NCI-H1694 treated with DMSO at 0.1 percent for 48 hours (cell line): ENCODE measurements around the gene ATXN7L3.
"Not testable (repeated sequence)": the region's sequence is repeated elsewhere in the genome, so short reads cannot be mapped to it uniquely, and the experiment has no call there.

Source experiments
- DNase-seq: peaks from one replicate; lab custom pipeline; 2025; lab: John Stamatoyannopoulos, UW

The ATXN7L3 gene

DNA sequence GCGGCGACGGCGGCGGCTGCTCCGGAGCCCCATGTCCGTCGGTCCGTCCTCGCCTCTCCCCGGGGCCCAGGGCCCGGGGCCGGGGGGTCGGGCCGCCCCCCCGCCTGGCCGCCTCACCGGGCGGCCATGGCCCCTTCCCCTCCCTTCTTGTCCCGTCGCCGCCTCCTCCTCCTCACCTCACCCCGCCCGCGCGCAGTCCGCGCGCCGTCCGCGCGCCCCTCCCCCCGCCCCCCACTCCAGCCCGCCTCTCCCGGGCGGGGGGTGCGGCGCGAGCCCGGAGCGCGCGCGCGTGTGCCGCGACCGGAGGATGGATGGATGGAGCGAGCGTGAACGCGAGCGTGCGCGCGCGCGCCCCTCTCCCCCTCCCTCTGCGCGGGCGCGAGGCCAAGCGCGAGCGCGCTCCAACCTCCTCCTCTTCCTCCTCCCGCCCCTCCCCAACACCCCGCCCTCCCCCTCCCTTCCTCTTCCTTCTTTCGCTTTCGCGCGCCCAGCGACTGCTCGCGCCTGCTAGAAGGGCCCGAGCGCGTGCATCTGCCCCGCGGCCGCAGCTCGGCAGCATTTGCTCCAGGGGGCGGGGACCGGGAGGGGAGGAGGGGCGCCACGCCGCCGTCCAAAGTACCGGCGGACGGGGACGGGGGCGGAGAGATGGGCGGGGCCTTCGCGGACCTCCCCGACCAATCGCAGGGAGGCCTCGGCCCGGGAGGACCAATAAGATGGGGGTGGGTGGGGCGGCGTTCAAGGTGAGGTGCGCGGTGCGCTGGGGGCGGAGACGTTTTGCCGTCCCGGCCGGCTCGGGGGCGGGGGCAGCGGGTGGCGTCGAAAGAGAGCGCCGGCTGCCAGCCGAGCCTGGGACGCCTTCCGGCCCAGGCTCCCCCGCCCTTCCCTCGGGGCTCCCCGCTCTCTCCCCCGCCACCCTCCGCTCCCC lies at the start of gene ATXN7L3:
ATXN7L3 (minus strand) TSS at position 332 of the 925 bp plus-strand sequence. CDS start 1,814 bp downstream, outside the sequence.
- DNase-seq, result peak; percentile 93

DNA sequence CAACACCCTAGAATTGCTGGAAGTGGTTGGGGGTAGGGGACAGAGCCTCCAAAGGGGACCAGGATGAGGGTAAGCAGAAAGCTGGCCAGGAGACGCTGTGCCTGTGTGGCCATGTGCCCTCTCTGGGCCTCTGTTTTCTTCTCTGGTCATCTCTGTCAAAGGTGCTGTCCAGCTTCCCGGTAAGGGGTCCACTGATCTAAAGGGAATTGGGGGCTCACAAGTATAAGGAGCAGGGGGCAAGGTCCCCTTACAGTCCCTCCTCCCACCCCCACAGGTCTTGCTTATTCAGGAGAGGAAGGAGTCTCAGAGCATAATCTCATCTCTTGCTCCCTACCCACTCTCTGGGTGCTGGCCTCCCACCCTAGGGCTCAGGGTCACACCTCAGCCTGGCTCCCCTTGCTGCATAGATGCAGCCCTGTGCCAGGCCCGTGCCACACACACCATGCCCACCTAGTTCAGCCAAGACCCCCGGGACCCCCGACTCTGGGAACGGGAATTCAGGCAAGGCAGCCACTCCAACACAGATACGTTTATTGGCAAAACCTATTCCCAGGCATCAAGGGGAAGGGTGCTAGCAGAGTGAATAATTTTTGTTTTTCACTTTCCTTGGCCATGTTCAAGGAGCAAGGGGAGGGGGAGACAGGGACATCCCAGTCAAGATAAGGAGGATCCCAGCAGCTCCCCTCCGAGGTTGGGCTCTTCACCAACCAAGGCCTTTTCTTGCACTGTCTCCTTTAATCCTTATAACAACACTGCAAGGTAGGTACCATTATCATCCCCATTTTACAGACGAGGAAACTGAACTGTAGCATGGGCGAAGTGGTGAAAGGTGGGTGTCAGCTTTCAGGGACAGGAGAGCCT lies 48.4 kb upstream of the ATXN7L3 start:
- no peak for DNase-seq

DNA sequence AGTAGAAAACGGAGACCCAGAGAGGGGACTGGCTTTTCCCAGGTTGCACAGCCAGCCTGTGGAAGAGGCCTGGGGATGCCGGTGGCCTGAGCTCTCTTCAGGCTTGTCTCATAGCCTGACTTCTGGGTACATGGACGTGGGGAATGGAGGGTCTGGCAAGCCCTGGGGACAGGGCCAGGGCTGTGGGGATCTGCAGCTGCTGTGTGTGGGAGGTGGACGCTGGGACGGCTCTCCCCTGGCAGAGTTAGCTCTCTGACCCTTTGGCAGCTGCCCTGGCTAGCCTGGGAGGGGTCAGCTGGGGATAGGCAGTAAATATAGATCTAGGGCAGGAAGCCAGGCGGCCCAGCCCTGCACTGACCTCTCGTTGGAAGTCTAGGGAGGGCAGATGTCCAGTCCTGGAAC lies 47.8 kb upstream of the ATXN7L3 start:
- DNase-seq, result no peak

GRCh38 chr17:44241106-44241624 lies 41.5 kb upstream of the ATXN7L3 start:
- DNase-seq, result no peak

DNA sequence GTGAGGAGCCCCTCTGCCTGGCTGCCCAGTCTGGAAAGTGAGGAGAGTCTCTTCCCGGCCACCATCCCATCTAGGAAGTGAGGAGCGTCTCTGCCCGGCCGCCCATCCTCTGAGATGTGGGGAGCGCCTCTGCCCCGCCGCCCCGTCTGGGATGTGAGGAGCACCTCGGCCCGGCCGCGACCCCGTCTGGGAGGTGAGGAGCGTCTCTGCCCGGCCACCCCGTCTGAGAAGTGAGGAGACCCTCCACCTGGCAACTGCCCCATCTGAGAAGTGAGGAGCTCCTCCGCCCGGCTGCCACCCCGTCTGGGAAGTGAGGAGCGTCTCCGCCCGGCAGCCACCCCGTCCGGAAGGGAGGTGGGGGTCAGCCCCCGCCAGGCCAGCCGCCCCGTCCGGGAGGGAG lies 38.2 kb upstream of the ATXN7L3 start:
- not testable (repeated sequence) for DNase-seq

GRCh38 chr17:44236444-44236991 lies 36.8 kb upstream of the ATXN7L3 start:
- DNase-seq, result no peak

DNA sequence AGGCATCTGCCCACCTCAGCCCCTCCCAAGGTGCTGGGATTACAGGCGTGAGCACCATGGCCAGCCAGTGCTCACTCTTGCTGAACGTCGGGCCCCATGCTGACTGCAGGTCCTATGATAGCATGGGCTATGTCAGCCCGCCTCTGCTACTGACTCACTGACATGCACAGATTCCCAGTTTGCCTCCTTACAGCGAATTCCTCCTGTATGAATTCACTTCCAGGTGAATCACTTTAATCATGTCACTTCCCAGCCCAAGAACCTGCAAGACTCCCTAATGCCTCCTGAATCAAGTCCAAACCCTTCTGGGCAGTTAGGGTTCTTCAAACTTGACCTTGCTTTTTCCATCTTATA lies 35.9 kb upstream of the ATXN7L3 start:
- no peak for DNase-seq

GRCh38 chr17:44233582-44233981 lies 33.9 kb upstream of the ATXN7L3 start:
- no peak for DNase-seq

GRCh38 chr17:44232061-44232460 lies 32.4 kb upstream of the ATXN7L3 start:
- no peak for DNase-seq

DNA sequence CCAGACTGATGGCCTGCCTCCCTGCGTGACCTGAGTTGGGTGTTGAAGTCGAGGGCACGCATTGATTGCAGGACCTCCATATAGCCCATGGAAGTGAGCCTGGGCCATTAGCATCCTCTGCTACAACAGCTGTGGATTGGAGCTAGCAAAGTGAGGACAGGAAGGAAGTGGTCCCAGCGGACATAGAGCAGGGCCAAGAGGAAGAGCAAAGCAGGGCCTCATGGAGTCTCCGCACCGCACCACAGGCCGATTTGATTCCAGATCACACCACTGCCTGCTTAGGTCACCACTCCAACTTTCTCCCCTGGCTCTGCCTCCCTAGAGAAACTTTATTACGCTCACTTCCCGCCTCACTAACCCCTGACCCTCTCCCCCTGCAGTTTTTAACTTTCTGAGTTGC lies 30.5 kb upstream of the ATXN7L3 start:
- DNase-seq, result no peak

GRCh38 chr17:44229090-44229489 lies 29.4 kb upstream of the ATXN7L3 start:
- no peak for DNase-seq

DNA sequence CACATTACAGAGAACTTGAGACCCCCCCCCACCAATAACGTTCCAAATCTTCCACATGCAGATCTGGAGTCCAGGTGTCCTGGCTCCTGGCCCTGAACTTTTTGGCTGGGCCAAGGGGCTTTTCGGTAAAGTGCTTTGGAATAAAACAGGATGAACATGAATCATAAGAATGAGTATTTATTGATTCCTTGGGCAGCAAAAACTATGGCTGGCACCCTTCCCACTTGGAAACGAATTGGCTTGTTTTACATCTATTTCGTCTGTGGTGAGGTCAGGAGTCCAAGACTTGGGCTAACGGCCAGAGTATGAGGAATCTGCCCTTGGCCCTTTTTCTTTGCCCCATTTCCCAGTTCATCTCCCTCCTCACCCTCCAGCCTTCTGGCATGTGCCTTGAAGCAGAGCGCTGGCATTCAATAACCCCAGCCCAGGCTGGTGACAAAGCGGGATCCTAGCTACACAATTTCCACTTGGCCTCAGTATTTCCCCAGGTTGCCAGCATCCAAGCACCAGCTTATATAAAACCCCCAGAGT lies 23.9 kb upstream of the ATXN7L3 start:
- DNase-seq, result peak; percentile 36

DNA sequence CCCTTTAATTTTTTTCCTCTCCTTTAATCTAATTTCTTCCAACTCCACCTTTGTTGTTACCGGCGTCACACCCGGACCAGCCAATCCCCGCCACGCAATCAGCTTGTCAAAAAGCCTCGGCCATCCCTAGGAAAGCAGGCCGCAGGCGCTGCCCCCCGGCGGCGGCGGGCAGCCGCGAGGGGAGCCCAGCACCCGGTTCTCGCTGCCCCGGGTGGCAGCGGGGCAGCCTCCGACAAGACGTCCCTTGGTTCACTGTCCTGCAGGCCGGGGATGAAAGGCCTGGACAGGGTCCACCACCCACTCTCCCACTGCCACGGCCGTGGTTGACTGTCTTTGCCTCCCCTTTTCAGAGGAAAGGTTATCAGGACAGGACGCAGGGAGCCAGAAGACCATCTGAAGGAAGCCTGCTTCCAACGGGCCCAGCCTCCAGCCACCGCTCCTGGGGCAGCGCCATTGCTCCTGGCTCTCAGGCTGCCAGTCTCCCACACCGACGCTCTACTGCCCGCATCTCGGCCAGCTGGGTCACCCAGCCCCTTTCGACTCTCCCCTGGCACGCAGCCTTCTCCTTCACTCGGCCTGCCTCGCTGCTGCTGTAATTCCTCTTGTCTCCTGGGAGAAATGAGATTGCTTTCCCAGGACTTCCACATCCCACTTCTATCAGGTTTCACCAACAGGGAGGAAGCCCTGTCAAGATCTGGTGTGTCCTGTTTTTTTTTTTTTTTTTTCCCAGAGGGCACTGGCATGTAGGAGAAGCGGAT lies 22.6 kb upstream of the ATXN7L3 start:
- DNase-seq, result peak; percentile 80

DNA sequence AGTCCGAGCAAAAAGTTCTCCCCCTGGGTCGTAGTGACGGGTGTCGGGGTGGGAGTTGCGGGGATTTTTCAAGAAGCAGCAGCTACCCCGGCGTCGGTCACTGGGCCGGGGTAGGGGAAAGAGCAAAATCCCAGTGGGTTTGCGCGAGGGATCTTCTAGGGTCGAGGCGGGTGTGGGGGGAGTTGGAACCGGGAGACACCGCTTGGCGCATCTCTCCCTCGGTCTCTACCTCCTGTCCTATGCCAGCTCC lies 22.1 kb upstream of the ATXN7L3 start:
- no peak for DNase-seq

- DNase-seq, result peak; percentile 85
These were observed 21.6 kb upstream of the ATXN7L3 start for GRCh38 chr17:44221084-44221861.

DNA sequence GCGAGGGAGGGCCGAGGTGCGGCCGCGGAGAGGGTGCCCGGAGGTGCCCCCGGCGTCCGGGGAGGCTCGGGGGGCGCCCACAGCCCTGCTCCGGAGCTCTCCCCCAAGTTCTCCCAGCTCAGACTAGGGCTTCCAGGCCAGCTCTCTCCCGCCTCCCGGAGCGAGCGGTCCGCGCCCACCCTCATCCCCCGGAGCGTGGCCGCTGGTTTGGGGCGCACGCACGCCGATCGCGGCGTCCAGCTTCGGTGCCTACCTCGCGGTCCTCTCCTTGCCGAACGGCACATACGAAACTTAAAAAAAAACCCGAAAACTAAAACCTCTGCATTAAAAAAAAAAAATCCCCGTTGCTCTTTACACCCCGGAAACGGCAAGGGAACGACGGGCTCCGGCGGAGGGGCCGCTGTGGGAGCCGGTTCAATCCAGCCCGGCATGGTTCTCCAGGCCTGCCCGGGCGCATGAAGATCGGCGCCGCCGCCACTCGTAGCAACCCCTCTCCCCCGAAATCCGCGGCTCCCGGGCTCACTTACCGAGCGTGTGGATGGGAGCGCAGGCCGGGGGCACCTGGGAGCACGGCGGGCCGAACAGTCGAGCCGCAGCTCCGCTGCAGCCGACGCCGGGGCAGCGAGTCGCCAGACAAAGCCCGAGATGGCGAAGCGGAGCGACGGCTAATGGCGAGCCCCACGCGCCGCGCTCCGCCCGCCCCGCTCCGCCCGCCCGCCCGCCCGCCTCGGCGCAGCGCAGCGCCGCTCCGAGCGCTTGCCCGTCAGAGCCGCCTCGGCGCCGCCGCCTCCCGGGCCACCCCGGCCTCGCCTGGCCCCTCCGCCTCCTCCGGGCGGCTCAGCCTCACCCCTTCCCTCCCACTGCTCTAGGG lies 20.8 kb upstream of the ATXN7L3 start:
- peak; percentile 47 for DNase-seq

DNA sequence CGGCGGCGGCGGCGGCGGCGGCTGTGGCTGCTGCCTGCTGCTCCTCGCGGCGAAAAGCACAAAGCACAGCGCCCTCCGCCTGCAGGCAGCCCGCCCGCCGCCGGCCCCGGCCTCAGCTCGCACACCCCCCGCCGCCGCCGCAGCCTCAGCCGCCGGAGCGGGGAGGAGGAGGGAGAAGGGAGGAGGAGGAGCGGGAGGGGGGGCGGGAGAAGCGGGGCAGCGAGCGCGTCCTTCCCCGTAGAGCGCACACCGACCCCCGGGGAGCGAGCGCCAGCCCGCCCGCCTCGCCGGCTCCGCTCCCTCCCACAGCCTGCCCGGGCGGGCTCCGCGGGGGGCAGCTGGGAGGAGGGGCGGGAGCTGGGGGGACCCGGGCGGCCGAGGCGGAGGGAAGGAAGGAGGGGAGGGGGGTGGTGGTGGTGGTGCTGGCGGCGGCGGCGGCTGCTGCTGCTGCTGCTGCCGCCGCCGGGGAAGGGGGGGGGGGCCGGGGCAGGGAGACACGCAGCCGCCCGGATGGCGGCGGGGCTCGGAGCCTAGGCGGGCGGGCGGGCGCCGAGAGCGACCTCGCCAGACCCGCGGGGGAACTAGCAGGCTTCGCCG lies 20.0 kb upstream of the ATXN7L3 start, which contains the start of gene UBTF:
UBTF (minus strand) TSS at position 60 of the 597 bp plus-strand sequence. CDS start 1,446 bp downstream, outside the sequence.
- DNase-seq, result peak; percentile 63

DNA sequence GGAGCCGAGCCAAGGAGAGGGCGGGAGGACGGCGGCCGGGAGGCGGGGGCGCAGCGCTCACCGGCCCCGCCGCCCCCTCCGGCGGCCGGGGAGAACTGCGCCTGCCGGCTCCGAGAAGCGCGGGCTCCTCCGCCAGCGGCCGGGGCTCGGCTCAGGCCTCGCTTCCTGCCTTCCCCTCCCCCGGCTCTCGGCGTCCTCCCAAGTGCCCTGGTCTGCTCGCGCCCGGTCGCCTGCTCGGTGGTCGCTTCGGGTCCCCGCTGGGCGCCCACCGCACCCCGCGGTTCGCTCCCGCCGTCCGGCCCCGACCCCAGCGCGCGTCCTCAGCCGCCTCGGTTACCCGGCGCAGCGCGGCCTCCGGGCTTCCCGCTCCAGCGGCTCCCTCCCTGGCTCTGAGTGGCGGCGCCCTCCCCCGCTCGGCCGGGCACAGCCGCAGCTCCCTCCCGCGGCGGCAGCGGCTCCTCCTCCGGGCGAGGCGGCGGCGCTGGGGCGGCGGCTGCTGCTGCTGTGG lies 19.5 kb upstream of the ATXN7L3 start:
- DNase-seq, result peak; percentile 23
